Endothelial cell (in vitro differentiated cells): ENCODE data around the gene ADAT3. TPM values are rescaled to one million over a fixed set of nuclear protein-coding genes. Genes with fewer than 3 reads are reported as not detected.
A peak's percentile ranks its signal among the peaks of the same experiment; 100 is the strongest.

Source experiments
- DNase-seq: peaks from one replicate; pipeline ENCODE4 v3.0.0; 2021; ENCODE audit warnings: low spot score
- H3K27ac Mint-ChIP-seq: one replicate; pipeline ENCODE4 v1.8.0; 2021; ENCODE audit warnings: mixed read lengths, inconsistent platforms; ENCODE audit not compliant: unreplicated experiment
- H3K27me3 Mint-ChIP-seq: one replicate; pipeline ENCODE4 v1.8.0; 2021; ENCODE audit warnings: mild to moderate bottlenecking, moderate library complexity, mixed read lengths, inconsistent platforms; ENCODE audit not compliant: unreplicated experiment
- H3K36me3 Mint-ChIP-seq: one replicate; pipeline ENCODE4 v1.8.0; 2021; ENCODE audit warnings: mild to moderate bottlenecking, low read depth, mixed read lengths, inconsistent platforms; ENCODE audit not compliant: unreplicated experiment
- H3K4me1 Mint-ChIP-seq: one replicate; pipeline ENCODE4 v1.8.0; 2021; ENCODE audit warnings: mild to moderate bottlenecking, mixed read lengths, inconsistent platforms; ENCODE audit not compliant: unreplicated experiment
- H3K4me3 Mint-ChIP-seq: one replicate; pipeline ENCODE4 v1.8.0; 2021; ENCODE audit warnings: mild to moderate bottlenecking, mixed read lengths, inconsistent platforms; ENCODE audit not compliant: unreplicated experiment
- H3K9me3 Mint-ChIP-seq: one replicate; pipeline ENCODE4 v1.8.0; 2021; ENCODE audit warnings: mixed read lengths, inconsistent platforms; ENCODE audit not compliant: unreplicated experiment
- total RNA-seq: library from RNA; stranded (reverse); fragmentation: NEBNext Ultra II Directional; extraction: Animal tissue kit (Norgen Biotek cat#: 25700); gene quantifications from one replicate; pipeline ENCODE4 v1.2.1, GENCODE V29; 2021; ENCODE audit not compliant: unreplicated experiment
- TF ChIP-seq, protein P1 (sequence below): fragments of 200-600 bp; sonication (generic); IDR thresholded peaks from one replicate; pipeline ENCODE4 v1.5.0; 2021; ENCODE audit warnings: antibody characterized with exemption; ENCODE audit not compliant: unreplicated experiment

ADAT3 gene
- total RNA-seq, 1 donor from 2014 or later: 10.5 TPM

DNA sequence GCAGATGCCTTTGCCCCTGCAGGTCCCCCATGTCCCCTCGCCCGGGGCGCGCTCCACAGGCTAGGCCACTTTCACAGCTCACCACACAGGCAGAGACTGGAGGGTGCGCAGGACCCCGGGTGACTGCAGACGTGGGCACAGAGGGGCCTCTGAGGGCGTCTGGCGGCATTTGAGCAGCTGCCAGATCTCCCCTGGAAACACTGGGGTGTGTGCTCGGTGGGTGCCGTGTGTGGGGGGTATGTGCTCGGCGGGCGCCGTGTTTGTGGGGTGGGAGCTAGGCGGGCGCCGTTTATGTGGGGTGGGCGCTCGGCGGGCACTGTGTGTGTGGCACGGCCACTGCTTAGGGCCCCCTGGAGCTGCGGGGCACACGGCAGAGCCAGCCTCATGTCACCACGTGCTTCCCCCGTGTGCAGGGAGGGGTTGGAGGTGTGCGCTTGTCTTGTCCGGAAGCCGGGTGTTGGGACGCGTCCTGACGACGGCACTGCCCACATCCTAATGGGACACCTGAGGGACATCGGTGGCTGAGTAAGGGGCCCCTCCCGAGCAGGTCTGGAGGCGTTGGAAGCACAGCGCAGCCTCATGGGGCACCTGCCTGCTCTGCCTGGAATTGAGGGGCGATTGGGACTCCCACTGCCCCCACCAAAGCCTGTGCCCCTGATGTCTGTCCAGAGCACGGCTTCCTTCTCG lies 52.5 kb downstream of the ADAT3 start:
- H3K9me3 Mint-ChIP-seq: no peaks in the 10 kb centered on the region
- H3K36me3 Mint-ChIP-seq: peaks cover 5% of the 10 kb centered on the region

DNA sequence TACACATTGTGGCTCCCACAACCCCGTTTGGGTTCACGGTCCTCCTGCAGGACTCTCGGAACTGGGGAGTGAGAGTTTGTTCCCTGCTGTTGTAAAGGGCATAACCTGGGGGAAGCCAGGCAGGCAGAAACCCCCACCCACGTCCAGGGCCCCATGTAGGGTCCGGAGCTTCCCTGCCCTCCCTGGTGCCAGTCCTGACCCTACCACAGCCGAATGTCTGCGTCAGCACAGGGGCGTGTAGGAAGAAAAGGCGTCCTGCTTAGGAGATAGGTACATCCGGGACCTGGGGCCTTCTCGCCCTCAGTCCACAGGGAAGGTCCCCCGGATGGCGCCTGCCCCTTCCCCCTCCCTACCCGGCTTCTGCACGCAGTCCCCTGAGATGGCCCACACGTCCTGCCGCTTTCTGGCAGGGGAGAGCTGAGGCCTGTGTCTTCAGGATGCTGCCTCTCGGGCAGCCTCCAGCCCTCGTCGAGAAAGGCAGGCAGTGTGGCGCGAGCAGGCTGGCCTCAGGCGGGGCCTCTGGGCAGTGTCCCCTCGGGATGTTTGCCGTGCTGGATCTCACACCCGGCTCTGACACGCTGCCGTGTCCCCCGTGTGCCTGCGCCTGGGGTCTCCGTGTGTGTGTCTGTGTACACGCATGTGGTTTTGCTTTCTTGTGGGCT lies 54.9 kb downstream of the ADAT3 start:
- no peaks in the 10 kb centered on the region for H3K9me3 Mint-ChIP-seq
- no peak overlapping the region for H3K27ac Mint-ChIP-seq
- peaks cover 9% of the 10 kb centered on the region for H3K36me3 Mint-ChIP-seq
- no peak for DNase-seq
- TF ChIP-seq, protein P1, sequence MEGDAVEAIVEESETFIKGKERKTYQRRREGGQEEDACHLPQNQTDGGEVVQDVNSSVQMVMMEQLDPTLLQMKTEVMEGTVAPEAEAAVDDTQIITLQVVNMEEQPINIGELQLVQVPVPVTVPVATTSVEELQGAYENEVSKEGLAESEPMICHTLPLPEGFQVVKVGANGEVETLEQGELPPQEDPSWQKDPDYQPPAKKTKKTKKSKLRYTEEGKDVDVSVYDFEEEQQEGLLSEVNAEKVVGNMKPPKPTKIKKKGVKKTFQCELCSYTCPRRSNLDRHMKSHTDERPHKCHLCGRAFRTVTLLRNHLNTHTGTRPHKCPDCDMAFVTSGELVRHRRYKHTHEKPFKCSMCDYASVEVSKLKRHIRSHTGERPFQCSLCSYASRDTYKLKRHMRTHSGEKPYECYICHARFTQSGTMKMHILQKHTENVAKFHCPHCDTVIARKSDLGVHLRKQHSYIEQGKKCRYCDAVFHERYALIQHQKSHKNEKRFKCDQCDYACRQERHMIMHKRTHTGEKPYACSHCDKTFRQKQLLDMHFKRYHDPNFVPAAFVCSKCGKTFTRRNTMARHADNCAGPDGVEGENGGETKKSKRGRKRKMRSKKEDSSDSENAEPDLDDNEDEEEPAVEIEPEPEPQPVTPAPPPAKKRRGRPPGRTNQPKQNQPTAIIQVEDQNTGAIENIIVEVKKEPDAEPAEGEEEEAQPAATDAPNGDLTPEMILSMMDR: no peak
- H3K27me3 Mint-ChIP-seq: peaks cover 7% of the 10 kb centered on the region
- H3K4me3 Mint-ChIP-seq: no peak overlapping the region
- H3K4me1 Mint-ChIP-seq: peaks cover 3% of the 10 kb centered on the region

More for the DNA sequence above, 52.5 kb downstream of the ADAT3 start:
- Mint-ChIP-seq H3K27ac (no peak overlapping the region), H3K27me3 (peaks cover 7% of the 10 kb centered on the region), H3K4me3 (no peak overlapping the region), H3K4me1 (peaks cover 3% of the 10 kb centered on the region)
- TF ChIP-seq, protein P1: no peak
- DNase-seq: no peak

DNA sequence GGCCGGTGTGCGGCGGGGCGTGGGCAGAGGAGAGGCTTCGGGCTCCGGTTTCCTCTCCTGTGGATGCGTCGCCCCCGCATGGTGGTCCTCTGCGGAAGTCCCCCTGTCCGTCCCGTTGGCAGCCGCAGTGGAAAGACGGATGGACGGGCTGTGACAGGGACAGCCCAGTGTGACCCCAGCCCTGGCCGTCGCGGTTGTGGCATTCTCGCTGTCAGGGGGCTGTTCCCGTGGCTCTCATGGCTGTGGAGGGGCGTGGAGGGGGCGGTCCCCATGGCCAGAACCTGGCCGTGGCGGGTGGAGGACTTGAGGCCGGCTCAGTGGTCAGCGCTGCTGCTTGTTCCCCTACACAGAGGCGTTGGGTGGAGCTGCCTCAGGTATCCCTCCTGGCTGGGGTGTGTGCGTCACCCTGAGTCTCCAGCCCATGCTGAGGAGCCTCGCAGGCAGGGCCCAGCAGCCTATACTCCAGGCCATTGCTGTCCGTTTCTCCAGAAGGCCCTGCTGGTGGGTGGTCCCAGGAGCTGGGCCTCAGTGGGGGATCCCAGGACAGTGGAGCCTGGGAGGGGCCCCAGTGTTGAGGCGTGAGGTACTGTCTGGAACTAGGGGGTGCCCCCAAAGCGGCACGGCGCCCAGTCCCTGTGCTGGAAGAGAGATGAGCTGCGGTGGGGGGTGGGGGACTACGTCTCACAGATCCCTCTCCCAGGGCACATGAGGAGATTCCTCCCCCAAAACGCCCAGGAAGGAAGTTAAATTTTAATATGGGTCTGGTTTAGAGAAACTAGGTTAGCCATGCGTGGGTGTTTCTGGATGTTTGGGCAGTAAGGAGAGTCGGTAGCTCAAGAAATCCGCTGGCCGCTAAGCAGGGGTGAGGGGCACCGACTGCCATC lies 56.0 kb downstream of the ADAT3 start:
- Mint-ChIP-seq H3K27me3 (peaks cover 7% of the 10 kb centered on the region), H3K9me3 (no peaks in the 10 kb centered on the region), H3K4me1 (peaks cover 3% of the 10 kb centered on the region), H3K4me3 (no peak overlapping the region), H3K27ac (peak overlapping the region; percentile 13), H3K36me3 (peaks cover 14% of the 10 kb centered on the region)
- DNase-seq: no peak
- TF ChIP-seq, protein P1: no peak

DNA sequence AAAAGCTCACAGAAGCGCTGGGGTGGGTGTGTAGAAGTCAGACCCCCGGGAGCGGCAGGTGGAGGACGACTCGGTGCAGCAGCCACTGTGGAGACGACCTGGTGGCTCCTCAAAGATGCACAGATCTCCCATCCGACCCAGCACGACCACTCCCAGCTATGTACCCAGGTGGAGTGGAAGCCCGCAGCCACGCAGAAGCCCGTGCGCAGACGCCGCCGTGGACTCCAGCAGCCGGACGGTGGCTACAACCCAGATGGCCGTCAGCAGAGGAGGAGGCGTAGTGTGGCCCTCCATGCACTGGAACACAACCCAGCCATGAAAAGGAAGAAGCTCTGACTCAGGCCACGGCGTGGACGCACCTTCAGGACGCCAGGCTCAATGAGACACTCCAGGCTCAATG lies 57.5 kb downstream of the ADAT3 start:
- Mint-ChIP-seq H3K27me3 (peaks cover 7% of the 10 kb centered on the region), H3K4me1 (peaks cover 3% of the 10 kb centered on the region), H3K36me3 (peaks cover 14% of the 10 kb centered on the region), H3K27ac (no peak overlapping the region), H3K4me3 (no peak overlapping the region), H3K9me3 (no peaks in the 10 kb centered on the region)
- DNase-seq: no peak
- TF ChIP-seq, protein P1: no peak

Other genes starting within 250 kb of the ADAT3 start
- gene ONECUT3, start 151.9 kb upstream of the ADAT3 start, total RNA-seq: not detected
- 0.69 TPM for gene ATP8B3, start 93.1 kb upstream of the ADAT3 start, total RNA-seq
- gene REXO1, start 56.9 kb upstream of the ADAT3 start, total RNA-seq: 48.1 TPM
- gene KLF16, start 41.8 kb upstream of the ADAT3 start, total RNA-seq: 19.9 TPM
- 283 TPM for gene ABHD17A, start 19.9 kb upstream of the ADAT3 start, total RNA-seq
- 71.8 TPM for gene SCAMP4, start within 50 bp of the ADAT3 start, total RNA-seq
- 110 TPM for gene CSNK1G2, start 35.8 kb downstream of the ADAT3 start, total RNA-seq
- gene BTBD2, start 110.3 kb downstream of the ADAT3 start, total RNA-seq: 80.5 TPM
- gene MKNK2, start 145.8 kb downstream of the ADAT3 start, total RNA-seq: 228 TPM
- 88.5 TPM for gene MOB3A, start 190.9 kb downstream of the ADAT3 start, total RNA-seq
- 8.9 TPM for gene IZUMO4, start 191.5 kb downstream of the ADAT3 start, total RNA-seq
- gene AP3D1, start 246.2 kb downstream of the ADAT3 start, total RNA-seq: 169 TPM